Measurements from ENCODE around the gene SLC16A11.

DNA sequence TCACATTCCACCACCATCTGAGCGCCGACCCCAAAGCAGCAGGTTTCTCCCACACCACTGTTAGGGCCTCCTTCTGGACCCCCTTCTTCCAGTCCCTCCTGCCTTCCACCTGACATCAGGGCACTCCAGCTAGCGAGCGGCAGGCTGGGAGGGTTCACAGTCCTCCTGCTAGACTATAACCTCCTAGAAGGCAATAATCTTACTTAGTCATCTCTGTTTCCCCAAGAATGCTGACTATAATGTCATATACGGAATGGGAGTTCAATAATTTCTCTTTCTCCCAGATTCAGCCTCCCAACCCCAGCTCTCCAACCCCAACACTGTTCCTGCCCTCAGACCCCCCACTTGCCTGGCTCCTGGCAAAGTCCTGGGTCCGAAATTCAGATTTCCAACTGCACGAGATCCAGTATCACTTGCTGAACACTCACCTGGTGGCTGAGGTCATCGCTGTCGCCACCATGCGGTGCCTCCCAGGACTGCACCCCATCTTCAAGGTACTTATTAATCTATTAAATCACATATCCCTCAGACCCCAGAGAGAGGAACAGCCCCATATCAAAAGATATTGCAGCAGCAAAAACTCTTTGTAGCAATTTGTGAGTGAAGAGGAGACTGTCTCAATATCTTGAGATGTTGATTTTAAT lies 42.5 kb downstream of the SLC16A11 start:
- no peak for TF ChIP-seq POLR2AphosphoS5 (IDR thresholded peaks at IDR 0.05; ENCODE audit: low read depth, low read length)
- TF ChIP-seq POLR2A (IDR thresholded peaks at IDR 0.05; ENCODE audit: low read depth, low read length): no peak
- TF ChIP-seq TAF1 (IDR thresholded peaks at IDR 0.05; ENCODE audit: borderline replicate concordance, low read depth, low read length): no peak
